GM21528 (cell line): ENCODE results near the gene CNTD1.
A peak's percentile ranks its signal among the peaks of the same experiment; 100 is the strongest.
"Not testable (repeated sequence)": the region's sequence is repeated elsewhere in the genome, so short reads cannot be mapped to it uniquely, and the experiment has no call there.

Experiments
- ATAC-seq: cut with Tn5 transposase; IDR thresholded peaks from one replicate; pipeline ENCODE4 v1.9.1; 2021; ENCODE audit warnings: mild to moderate bottlenecking, moderate library complexity; ENCODE audit not compliant: unreplicated experiment, low FRiP score

The CNTD1 gene, protein sequence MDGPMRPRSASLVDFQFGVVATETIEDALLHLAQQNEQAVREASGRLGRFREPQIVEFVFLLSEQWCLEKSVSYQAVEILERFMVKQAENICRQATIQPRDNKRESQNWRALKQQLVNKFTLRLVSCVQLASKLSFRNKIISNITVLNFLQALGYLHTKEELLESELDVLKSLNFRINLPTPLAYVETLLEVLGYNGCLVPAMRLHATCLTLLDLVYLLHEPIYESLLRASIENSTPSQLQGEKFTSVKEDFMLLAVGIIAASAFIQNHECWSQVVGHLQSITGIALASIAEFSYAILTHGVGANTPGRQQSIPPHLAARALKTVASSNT

DNA sequence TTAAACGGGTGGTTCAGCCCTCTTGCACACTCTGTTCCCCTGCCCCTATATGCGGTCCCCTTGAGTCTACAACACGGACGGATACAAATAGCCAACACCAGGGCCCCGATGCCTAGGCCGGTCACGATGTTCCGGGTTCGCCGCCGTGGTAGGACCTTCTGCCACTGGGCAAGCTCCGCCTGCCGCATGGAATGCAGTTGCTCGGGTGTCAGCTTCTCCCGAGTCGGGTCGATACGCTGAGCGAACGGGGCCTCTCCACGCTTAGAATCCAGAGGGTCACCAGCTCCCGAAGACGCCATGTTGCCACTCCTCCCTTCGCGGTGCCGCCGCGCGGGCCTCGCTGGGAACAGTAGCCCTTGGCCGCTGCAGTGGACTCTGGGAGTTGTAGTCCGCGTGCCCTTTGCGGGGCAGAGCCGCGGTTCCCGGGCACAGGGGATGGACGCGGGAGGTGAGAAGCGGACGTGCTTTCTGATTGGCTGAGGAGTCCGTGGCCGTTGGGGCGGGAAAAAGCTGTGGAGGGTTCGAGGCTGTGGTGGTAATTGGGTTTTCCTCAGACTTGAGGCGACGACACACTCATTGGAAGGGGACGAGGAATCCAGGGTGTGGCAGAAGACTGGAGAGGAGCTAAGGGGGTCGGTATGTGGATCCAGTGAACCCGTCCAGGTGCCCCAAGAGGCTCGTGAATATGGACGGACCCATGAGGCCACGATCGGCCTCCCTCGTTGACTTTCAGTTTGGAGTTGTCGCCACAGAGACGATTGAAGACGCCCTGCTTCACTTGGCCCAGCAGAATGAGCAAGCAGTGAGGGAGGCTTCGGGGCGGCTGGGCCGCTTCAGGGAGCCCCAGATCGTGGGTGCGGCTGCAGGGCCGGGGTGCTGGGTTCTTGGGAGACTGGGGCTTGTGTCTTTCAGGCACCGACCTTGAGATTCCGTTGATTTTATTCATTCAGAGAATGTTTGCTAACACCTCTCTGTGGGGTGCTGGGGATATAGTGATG is at the start of gene CNTD1, which contains the start of gene COA3:
Gene CNTD1 (plus strand): TSS at position 479 of the 998 bp plus-strand sequence. CDS start 207 bp downstream, at position 686.
Gene COA3 (minus strand): TSS at position 322 of the 998 bp plus-strand sequence. CDS start 23 bp downstream, at position 299.
- peak; percentile 70 for ATAC-seq

DNA sequence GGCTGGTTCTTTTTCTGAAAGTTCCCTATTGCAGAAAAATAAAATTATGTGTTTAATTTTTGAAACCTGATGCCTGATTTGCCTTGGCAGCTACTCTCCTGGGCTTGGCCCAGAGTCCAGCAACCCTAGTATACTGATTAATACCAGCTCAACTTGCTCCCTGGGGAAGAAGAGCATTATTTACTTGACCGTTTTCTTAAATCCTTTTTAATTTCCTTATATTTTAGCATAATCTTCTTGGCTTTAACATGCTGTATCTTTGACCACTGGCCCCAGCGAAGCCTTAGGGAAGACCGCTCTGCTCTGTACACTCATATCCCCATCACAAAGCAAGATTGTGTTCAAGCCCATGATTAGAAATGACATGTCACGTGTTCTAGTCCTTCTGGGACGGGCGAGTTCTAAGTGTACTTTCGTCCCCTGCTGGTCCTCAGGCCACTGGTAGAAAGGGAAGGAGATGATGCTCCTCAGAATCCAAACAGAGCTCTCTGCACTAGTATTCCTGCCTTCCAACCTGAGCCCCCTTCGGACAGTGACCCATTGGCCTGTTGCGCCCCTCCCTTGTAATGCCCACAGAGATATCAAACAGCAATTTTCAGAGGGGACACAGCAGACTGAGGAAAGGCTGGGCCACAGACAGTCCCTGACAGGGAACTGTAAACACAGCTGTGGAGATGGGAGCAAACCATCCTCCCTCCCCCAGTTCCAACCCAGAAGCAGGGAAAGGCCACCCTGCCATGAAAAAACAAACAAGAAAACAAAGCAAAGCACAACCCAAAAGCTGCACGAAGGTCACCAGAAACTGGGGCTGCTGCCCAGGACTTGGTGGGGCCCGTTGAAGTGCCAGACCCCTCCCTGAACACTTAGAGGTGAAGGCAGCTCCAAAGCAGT is 49.5 kb upstream of the CNTD1 start:
- ATAC-seq: no peak

DNA sequence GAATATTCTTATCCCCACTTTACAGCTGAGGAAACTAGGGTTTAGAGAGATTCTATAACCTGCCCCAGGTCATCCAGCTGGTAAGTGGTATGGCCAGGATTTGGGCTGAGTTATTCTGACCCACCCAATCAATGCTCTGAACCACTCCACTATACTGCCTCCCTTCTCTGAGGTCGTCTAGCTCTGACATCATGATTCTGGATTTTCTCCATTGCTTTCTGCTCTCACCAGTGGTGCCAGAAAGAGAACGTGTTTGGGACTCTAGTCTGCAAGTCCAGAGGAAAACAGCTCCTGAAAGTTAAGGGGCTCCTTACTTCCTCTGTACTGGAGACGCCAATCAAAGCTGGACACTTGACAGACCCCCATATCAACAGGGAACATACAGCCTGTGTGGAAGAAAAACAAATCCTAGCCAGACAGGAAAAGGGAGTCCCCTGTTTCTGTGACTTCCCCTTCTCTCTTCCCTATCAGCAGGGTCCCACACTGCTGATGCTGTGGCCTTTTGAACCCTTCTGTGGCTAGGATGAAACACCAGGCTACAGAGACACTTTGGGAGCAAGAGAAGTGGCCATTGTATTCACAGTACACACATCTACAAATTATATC is 47.8 kb upstream of the CNTD1 start:
- ATAC-seq: no peak

DNA sequence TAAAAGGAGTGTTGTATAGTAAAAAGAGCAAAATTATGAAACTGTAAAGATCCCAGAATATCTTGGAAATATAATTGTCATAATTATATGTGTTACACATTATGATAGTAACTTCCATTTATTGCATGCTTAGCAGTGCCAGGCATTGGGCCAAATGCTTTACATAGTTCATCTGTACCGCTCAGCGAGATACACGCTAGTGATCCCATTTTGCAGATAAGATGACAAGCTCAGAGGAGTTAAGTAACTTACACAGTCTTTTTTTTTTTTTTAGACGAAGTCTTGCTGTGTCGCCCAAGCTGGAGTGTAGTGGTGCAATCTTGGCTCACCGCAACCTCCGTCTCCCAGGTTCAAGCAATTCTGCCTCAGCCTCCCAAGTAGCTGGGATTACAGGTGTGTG is 47.0 kb upstream of the CNTD1 start:
- no peak for ATAC-seq

DNA sequence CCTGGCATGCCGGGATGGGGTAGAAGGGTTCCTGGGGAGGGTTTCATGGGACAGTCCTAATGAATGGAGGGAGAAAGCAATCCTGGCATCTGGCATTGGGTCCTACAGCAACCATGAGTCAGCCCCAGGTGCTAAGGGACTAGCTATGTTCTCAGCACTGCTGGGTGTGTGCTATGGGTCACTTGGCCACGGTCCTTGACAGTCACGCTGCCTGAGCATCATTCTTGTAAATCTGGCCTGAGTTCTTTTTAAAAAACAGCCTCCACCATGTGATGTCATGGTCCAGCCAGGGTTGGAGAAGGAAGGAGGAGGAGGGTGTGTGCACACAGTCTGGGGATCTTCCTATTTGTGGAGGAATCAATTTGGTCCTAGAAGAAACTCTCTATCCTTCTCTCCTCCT is 43.9 kb upstream of the CNTD1 start:
- ATAC-seq: no peak

DNA sequence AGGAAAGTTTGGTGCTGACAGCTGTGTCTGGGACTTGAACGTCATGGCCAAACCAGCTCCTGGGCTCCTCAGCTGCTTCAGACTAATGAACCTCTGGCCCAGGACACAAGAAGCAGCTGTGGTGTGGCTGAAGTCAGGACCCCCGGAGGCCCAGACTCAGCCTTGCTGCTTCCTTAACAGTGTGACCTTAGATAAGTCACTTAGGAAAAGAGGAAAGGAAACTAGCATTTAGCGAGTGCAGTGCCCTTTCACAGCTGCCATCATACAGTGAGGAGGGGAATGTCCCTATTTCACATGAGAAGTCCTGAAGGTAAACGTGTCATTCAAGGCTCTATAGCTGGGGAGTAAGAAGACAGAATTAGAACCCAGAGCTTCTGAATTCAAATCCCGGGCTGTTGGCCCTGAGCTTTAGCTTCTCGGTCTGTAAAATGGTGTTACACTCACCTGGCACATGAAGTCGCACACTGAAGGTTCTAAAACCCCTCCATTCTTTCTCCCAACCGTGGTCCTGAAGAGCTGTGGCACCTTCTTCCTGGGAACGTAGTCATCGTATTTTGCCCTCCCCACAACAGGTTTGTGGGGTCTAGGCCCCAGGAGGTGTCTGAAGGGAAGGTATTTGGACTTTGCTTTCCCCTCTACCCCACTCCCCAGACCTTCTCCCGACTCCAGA is 38.5 kb upstream of the CNTD1 start:
- ATAC-seq: no peak

DNA sequence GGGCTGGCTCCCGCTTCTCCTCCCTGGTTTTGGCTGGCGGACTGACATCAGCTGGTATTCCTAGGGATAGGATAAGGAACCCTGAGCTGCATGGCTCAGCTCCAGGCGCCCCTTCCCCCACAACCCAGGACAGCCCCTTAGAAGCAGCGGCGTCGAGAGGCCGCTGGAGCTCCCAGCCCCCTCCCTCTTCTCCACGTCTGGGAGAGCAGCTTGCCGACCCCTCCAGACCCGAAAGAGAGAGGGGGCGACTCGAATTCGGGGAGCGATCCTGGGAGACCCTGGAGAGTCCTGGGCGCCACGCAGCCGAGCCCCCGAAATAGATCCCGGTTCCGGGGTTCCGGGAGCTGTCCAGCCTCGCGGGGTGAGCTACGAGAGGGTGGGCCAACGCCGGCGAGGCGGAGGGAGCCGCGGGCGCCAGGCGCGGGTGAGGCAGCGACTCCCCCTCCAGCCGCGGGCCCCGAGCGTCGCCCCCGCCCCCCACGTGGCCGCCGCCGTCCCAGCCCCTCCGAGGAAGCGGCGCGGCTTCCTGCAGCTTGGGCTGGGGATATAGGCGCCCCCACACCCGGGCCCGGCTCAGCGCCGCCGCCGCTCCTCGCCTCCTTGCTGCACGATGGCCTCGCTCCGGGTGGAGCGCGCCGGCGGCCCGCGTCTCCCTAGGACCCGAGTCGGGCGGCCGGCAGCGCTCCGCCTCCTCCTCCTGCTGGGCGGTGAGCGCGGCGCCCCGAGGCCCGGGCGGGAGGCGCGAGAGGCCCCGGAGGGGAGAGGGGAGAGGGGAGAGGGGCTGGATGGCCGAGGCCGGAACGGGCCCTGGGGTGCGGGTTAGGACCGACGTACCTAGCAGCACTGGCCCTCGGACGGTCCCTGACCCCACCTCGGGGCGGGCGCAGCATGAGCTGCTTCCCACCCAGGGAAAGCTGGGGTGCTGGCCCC is 37.7 kb upstream of the CNTD1 start, which contains the start of gene RAMP2:
Gene RAMP2 (plus strand): TSS at position 576 of the 930 bp plus-strand sequence. CDS start 35 bp downstream, at position 611.
- no peak for ATAC-seq

DNA sequence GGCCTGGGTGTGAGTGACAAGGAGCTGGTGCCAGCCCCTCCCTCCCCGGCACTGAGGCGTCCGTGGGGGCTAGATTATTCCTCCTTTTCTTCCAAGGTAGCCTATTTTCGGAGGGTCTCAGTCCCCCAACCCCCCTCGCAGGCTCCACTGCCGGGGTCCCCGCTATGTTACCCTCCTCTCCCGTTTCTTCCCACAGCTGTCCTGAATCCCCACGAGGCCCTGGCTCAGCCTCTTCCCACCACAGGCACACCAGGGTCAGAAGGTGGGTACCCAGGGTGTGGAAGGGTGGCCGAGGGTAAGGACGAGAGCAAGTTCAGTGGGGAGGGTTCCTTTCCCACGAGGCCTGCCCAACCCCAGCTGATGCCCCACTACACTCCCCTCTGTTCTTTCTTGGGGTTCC is 37.0 kb upstream of the CNTD1 start:
- no peak for ATAC-seq

DNA sequence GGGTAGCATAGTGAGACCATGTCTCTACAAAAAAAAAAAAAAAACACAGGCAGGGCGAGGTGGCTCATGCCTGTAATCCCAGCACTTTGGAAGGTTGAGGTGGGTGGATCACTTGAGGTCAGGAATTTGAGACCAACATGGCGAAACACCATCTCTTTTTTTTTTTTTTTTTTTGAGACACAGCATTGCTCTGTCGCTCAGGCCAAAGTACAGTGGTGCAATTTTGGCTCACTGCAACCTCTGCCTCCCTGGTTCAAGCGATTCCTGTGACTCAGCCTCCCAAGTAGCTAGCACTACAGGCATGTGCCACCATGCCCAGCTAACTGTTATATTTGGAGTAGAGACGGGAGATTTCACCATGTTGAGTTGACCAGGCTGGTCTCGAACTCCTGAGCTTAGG is 32.5 kb upstream of the CNTD1 start:
- no peak for ATAC-seq

DNA sequence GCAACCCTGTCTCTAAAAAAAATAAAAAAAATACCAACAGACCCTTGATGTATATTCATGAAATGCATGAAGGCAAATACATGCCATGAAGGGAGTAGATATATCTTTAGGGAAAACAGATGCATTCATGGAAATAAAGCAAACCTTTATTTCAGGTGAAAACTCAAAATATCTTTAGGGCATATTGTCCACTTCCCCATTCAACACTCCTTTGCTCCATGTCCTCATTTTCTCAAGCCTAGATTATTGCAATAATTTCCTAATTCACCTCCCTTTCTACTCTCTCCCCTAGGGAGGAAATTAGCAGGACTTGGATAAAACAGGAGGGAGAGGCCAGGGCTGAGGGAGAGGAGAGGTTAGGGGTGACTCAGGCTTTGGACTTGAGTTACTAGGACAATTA is 31.1 kb upstream of the CNTD1 start:
- no peak for ATAC-seq

DNA sequence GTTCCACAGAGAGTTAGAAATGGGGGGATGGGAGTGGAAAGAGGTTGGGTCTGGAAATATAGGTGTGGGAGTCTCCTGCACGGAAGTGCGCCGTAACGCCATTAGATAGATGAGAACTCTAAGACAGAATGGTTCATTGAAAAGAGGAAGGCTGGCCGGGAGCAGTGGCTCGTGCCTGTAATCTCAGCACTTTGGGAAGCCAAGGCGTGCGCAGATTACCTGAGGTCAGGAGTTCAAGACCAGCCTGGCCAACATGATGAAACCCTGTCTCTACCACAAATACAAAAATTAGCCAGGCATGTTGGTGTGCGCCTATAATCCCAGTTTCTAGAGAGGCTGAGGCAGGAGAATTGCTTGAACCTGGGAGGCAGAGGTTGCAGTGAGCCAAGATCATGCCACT is 30.7 kb upstream of the CNTD1 start:
- ATAC-seq: not testable (repeated sequence)

DNA sequence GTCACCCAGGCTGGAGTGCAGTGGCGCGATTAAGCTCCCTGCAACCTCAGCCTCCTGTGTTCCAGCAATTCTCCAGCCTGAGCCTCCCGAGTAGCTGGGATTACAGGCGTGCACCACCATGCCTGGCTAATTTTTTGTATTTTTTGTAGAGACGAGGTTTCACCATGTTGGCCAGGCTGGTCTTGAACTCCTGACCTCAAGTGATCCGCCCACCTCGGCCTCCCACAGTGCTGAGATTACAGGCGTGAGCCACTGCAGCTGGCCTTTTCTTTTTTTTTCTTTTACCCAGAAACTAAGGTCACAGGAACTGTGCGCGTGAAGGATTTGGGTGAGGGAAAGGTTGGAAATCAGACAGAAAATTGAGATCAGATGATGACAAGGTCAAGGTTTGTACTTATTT is 28.7 kb upstream of the CNTD1 start:
- ATAC-seq: not testable (repeated sequence)

DNA sequence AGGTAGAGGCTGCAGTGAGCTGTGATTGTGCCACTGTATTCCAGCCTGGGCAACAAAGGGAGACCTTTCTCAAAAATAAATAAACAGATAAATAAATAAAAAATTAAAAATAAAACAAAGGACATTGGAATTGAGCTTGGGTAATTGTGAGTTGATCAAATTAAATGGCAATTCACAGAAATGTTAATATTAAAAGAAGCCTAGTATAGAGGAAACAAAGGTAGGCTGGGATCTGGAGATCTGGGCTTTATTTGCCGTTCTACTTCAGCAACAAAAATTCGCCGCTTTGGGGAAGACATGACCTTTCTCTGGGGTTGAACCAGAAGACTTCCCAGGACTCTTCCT is 25.7 kb upstream of the CNTD1 start:
- ATAC-seq: no peak

DNA sequence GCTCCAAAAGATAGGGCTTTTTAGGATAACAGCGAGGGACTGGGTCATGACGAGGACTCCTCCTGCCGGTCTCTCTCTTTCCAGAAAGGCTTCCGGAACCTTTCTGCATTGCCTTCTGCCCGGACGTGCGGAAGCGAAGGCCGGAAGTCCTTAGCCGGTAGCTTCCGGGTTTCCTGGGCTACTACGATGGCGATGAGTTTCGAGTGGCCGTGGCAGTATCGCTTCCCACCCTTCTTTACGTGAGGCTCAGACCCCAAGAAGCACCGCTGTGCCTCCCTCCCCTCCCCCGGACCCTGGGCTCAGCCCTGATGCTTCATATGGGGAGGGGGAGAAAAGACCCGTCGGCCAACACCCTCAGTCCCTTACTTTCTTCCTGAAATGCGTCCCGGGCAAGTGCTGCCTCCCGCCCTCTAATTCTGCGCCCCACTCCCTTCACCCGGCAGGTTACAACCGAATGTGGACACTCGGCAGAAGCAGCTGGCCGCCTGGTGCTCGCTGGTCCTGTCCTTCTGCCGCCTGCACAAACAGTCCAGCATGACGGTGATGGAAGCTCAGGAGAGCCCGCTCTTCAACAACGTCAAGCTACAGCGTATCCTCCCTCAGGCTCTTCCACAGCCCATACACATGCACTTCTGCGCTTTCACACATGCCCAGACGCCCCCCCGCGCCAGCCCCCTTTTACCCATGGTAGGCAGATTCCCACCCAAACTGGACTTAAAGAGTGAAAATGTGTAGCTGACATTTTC is 25.2 kb upstream of the CNTD1 start, which contains the start of gene VPS25:
Gene VPS25 (plus strand): TSS at position 160 of the 746 bp plus-strand sequence. CDS start 27 bp downstream, at position 187.
- peak; percentile 68 for ATAC-seq

DNA sequence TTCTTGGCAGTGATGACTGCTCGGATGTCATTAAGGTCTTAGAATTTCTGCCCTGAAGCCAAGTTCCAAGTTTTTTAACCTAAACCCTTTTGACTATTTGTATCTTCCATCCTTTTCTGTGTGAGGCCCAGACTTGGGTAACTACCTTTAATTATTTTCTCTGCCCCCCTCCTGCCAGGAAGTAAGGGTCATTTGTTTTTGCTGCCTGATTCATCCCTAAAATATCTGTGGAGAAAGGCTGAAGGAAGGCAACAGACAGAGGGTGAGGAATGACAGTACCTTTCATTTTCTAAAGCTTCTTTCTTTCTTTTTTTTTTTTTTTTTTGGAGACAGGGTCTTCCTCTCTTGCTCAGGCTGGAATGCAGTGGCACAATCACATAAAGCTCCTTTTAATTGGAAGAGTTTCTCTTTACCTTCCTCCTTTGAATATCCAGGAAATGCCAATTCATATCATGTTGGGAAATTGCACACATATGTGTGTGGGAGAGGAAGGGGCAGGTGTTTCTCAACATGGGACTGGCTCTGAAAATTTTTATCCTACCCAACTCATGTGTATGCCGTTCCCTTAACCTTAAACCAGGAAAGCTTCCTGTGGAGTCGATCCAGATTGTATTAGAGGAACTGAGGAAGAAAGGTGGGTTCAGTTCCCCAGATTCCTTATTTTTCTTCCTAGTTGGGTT is 24.5 kb upstream of the CNTD1 start:
- no peak for ATAC-seq

DNA sequence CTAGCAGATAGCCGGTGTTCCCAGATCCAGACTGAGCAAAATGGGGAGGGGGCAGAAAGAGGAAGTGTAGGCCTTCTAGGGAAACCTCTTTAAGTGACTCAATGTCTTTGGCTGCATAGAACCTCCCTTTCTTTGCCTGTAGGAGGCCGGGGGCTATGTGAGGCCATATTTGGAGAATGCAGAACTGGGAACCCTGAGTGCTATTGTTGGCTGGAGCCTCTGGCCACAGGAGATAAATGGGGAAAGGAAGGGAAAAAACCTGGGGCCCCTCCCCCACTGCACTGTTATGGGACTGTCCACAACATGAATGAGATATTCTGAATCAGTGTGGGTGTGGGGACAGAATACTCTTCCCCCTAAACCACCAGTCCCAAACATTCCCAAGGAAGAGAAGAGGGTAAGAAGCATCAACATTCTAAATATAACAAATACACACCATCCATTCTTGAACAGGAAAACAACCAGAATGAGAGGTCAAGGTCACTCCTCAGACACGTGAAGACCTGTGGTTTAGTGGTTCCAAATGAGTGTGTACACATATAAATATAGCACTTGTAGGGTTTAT is 23.0 kb upstream of the CNTD1 start:
- ATAC-seq: no peak

DNA sequence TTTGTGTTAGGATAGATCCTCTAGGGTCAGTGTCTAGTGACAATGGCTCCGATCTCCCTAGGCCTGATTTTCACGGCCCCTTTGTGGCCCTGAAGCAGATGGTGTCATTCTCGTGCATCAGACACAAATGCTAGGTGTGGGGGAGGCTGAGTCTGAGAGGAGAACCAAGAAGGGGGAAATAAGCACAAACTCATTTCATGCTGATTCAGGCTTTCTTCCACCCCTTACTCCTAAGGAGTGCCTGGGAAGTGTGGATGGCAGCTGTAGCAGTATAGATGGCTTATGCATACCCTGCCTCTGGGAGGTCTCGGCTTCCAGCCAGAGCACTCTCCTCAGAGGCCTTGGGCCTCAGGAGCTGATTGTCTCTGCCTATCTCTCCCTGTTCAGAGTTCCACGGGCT is 20.1 kb upstream of the CNTD1 start:
- no peak for ATAC-seq
